ENCODE data around the gene RNF145.
"Not testable (repeated sequence)": the region's sequence is repeated elsewhere in the genome, so short reads cannot be mapped to it uniquely, and the experiment has no call there.

The RNF145 gene

DNA sequence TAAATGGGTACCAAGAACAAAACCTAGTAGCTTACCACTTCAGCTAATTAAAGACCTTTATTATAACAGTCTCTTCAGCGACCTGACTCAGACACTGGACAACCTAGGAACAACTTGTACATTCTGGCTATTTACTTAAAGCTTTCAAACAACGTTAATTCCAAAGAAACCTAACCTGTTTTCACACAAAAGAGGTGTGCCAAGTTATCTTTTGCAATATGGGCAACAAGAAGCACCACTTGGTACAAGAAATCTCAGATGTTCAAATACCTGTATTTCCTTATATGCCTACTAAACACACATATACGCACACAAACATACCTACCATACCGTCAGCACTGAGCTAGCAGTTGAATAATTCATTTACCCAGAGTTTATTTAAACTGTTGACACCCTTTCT is 23.0 kb downstream of the RNF145 start:
- DNase-seq = no peak

DNA sequence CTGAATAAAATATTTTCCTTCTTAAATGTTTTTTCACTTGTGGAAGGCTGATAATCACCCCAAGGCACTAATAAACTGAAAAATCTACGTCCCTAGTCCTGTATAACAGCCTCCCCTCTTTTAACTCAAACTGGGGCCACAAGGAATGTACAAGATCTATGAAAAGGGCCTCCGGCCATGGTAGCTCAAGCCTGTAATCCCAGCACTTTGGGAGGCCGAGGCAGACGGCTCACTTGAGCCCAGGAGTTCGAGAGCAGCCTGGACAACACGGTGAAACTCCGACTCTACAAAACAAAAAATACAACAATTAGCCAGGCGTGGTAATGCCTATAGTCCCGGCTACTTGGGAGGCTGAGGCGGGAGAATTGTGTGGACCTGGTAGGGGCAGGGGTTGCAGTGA is 23.6 kb downstream of the RNF145 start:
- no peak for DNase-seq

DNA sequence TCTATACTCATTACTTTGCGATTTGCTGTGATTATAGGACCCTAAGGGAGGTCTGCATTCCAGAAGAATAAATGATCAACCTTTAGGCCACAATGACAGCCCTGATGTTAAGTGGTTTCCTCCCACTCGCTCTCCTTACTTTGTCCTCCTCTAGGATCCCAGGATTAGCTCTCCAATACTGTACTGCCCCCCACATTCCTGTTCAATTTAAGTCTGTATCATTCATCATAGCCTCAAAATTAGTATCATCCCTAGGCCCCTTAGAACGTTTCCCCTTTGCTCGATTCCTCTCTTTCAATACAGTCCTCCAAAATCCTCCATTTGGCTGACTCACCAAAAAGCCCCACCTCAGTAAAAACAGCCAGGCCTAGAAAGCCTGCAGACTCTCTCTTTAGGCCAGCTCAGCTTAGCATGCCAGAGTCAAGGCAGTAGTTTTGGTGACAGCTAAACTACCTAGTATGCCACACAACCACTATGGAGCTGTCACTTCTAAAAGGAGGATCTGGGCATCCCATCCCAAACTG is 24.4 kb downstream of the RNF145 start:
- peak; percentile 51 for DNase-seq

DNA sequence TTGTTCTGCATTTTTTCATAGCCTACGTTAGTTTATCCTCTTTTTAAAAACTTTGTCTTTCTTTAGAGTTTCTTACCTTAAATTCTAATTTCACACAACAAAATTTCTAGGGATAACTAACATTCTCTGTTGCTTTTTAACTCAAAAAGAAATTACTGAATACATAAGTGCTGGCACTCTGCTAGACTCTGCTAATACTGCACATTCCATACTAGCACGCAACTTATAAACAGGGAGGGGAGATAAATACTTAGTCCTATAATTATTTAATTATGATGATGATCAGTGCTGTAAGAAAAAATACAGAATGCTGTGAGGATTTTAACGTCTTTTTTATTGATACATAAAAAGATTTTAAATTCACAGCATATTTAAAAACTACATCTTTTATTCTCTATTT is 25.1 kb downstream of the RNF145 start:
- no peak for DNase-seq

DNA sequence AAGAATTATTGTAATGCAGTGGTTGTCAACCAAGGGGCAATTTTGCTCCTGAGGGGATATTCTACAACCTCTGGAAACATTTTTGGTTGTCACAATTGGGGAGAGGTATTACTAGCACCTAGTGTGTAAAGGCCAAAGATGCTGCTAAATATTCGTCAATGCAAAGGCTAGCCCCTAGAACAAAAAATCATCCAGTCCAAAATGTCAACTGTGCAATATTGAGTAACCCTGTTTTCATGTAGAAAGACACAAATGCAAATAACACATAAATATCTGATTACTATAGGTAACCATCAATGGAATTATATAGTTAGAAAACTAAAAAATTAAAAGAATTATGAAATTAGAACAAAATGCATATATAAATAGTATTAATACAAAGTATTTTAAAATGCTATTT is 26.1 kb downstream of the RNF145 start:
- no peak for DNase-seq

DNA sequence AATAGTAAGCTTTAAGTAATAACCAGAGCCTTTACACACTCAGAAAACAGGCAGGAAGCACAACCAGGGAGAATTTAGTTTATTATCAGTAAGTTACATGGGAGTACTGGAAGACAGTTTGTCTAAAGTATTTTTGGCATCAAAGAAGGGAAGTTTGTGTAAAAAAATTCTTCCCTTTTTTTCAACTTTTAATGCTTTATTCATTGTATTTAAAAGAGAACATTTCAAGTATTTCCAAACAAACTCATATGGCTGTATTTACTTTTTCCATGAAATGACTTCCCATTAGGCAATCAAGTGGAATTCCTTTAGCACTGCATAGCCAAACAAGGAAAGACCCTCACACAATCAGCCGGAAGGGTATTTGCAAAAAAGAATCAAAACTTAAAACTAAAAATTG is 26.7 kb downstream of the RNF145 start:
- no peak for DNase-seq

DNA sequence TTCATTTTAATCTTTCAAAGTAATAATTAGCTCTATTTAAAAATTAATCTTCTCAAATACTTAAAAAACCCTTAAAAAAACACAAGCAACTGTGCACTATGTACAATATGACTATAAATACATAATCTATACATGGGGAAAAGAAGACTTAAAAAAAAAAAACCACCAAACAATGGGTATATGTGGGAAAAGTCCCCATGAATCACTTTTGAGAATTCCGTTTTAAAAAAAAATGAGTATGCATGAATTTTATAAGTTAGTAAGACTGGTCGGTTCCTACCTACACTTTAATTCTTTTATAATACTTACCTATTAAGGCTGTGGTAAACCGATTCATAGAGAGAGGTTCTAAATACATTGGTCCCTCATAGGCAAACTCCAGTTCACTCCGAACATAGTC is 27.7 kb downstream of the RNF145 start:
- no peak for DNase-seq

DNA sequence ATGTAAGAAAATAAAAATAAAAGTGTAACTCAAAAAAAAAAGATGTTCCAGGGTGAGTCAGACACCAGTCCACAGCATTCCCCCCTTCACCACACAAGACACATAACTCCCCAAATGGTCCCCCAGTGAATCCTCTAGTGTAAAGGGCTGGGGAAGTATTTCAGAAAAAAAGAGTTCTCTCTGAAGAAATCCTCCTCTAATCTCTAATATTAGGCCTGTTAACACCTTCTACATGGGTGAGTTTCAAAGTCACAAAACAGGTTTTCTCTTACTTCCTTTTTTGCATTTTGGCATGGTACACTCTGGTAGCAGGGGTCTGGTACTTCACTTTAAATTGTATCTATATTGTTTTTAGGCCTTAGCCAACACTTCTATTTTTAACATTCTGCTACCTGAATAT is 28.2 kb downstream of the RNF145 start:
- no peak for DNase-seq

DNA sequence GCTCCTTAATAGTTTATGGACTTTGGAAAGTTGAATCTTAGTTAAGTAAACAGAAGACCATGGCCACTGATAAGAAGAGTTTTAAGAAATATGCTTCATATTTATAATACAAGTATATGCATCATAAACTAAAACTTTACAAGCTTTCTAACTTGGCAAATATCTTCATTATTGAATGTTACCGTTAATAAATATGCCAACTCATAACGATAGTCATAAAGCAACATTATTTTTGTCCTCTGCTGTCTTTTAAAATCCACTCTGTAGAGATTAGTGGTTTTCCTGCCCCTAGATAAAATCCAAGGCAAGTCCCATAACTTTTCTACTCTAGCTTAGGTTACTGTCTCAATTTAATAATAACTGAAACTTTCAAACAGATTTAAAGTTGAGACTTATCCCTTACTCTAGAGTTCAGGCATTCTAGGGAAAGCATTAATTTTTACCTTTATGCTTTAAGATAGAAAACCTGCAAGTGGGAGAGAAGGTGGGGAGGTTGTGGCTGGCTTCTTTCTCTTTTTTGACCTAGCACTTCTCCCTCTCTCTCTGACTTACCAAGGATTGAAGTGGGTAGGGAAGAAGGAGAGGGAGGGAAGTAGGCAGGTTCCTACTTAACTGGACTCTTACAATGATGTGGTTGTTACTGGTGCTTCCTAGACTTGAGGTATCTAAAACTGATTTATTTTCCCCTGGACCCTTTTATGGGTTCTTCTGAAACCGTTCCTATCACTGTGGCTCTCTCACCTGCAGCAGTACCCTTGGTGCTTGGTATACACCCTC is 29.6 kb downstream of the RNF145 start:
- DNase-seq = no peak

DNA sequence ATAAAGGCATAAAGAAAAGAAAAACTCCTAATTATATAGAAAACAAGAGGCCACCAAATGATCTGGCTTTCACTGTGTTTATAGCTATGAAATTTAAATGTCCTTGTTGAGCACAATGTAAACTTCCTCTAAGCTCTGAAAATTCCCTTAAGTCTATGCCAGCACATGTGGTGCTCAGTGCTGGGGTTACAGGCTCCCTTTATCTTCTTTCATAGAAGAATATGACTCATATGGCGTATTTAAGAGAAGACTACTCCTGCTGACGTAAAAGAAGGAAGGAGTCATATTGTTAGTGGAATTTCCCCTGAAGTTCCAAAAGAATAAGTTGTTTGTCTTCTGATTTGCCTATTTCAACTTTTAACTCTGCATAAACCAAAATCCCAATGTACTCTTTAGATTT is 30.4 kb downstream of the RNF145 start:
- peak in 1 of 2 experiments; percentile 32 for DNase-seq

DNA sequence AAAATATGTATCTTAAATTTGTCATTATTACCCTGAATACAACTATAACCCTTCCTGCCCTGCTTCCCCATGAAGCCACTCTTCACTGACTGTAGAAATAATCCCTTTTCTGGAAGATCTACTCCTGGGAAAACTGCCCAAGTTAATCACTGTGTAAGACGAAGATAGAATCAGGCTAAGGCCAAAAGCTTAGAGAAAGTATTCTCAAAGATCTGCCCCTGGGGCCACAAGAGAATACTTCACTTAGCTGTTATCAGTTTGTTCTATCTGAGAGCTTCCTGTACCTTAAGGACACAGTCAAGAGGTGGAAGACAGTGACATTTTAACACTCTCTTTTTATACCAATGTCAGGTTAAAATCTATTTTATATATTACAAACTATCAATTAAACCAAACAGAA is 33.8 kb downstream of the RNF145 start:
- DNase-seq = no peak

DNA sequence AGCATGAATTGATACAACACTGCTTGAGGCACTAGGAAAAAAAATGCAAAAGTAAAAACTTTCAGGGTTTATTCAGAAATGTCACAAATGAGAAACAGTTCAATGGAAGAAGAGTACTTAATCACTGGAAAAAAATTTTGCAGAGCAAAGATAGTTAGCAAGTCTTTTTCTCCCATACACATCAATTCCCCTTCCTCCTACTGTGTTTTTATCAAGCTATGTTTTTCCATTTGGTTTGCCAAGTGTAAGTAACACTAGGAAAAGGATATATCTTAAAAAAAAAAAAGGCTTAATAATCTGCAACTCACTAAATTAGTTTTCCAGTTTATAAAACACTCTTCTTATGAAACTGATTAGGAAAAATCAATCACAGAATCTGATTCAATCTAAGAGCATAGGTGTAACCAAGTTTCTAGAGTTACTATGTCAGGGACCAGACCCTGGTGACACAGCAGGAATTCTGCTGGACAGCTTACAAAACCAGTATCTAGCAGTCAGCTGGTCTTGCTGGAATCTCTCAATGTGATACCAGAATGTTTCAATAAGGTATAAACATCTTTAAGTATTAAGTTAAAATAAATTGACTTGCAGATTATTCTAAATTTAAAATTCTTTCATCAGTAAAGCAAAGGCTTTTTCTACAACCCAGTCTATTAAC is 34.7 kb downstream of the RNF145 start:
- no peak for DNase-seq

DNA sequence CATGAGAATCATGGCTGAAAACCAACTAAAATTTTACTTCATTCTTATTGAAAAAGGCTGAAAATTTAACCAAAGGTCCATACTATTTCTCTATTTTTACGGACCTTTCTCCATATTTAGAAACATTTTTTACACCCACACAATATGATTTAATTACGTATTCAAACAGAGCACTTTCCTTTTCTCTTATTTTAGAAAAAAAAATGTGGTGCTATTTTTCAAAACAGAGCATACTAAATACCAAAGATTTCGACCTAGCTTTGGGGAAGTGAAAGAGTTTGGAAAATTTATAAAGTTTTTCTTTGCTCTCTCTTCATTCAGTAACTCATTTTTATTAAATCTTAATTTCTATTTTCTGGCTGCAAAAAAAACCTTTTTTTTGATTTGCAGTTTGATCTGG is 38.1 kb downstream of the RNF145 start:
- DNase-seq = no peak

DNA sequence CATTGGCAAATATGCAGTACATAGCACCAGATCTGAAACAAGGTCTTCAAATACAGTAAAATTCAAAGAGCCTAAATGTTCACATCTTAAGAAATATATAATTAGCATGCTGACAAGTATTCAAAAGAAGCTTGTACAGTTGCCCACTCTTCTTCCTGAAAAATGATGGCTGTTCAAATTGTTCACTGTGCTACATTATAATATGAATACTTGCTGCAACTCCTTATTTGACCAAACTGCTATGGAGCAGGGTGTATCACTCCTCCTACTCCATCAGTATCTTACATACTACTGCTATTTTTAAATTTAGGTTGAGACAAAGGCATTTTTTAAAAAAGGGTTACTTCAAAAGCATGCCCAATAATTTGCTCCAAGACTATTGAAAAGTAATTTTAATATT is 39.3 kb downstream of the RNF145 start:
- no peak for DNase-seq

DNA sequence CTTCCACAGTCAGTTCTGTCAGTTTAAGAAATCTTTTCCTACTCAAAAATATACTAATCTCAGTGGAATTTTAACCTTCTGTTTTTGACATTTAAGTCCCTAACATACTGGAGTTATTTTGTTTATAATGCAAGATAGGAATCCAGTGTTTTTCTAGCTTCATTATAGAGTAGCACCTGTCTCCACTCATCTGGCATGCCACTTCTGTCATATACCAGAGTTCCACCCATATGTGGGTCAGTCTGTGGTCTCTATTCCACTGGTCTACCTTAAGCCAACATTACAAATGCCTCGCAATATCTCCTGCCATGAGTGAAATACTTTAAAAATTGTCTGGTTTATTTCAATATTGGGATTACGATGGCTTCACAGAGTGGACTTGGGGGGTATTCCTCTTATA is 42.9 kb downstream of the RNF145 start:
- DNase-seq = no peak

DNA sequence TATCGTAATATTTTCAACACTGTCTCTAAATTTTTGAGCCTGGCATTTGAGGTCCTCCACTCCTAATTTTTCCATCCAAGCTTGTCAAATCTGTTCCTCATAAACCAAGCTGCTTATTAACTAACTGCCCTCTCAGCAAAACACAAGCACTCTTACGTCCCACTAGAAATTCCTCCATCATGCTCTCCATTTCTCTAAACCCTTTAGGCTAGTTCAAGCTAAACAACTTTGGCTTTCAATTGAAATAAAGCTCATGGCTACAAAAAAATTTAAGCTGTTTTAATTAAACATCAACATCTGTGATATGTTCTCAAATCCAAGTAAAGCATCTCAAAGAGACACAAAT is 45.7 kb downstream of the RNF145 start:
- no peak for DNase-seq

DNA sequence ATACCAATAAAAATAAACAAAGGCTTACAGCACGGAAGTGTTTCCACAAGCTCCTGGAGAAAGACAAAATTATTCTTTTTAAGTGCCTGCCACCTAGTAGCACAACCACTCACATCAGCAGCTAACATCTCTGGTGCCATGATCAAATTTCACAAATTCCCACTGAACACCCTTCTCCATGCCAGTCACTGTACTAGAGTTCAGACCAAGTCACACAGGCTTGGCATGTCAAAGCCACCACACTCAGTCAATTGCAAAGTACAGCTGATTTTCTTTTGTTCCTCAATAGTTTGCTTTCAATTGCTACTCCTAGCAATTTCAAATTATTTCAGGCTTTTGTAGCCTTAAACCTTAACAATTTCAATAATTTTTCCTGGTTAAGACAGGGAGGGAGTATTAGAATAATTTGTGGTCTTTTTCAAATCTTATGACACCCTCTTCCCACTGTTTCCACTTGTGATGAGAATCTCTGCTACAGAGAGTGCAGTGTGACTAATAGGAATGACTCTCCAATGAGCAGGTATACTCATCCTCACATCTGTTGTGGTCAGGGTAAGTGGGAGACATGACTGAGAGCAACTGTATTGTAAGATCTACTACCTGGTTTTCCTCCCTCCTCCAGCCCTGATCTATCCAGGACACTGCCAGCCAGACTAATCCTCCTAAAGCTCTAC is 46.2 kb downstream of the RNF145 start:
- DNase-seq = peak in 1 of 2 experiments; percentile 33

DNA sequence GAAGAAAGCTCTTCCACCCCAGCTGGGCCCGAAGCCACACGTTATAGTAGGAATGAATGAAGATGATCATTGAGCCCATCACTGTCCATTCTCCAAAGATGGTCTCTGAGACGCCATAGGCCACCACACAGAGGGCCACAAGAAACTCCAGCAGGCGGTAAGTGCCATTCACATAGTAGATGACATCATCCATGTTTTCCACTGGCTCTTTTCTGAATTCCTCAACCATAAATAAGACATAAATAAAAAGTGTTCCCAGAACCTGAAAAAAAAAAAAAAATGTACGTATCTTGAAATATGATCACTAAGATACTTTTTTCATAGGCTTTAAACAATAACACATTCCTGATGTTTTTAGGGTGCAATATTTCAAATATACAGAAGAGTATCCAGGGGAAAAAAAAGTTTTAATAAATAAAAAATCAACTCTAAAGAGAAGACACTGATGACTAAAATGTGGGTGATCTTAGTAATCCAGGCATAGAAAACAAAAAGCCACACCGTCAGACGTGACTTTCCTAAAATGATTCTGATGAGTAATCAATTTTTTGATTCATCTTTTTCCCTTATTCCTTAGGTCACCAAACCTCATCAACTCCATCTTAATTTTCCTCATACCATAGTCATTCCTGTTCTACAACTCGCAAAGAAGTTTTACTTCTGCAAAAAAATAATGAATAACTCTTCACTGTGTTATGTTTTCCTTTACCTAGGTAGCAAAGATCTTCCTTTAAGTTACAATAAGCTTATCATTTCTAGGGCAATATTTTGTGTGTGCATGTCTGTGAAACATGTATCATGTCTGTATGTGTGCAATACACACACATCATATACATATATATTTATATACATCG is 47.8 kb downstream of the RNF145 start:
- DNase-seq = no peak

DNA sequence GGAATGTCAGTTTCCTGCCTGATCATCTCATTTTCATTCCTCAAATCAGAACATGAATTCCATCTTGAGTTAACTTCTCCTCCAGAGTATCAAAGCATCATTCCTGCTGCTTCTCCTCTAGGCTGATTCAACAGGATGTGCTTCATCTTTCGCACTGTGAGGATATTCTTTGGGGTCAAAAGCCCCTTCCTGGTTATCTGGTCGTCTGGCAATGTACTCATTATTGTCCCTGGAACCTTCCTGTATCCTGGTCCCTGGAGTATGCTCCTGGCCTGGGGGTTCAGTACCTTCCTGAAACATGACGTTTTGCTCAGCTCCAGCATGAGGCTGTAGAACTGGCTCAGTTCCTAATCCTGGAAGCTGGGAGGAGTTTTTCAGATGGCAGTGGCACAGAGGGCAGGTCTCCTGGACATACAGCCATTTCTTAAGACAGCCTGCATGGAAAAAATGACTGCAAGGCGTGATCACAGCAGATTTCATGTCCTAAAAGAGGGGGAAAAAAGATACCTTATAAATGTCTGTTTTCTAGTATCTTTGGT is 50.7 kb downstream of the RNF145 start:
- not testable (repeated sequence) for DNase-seq

DNA sequence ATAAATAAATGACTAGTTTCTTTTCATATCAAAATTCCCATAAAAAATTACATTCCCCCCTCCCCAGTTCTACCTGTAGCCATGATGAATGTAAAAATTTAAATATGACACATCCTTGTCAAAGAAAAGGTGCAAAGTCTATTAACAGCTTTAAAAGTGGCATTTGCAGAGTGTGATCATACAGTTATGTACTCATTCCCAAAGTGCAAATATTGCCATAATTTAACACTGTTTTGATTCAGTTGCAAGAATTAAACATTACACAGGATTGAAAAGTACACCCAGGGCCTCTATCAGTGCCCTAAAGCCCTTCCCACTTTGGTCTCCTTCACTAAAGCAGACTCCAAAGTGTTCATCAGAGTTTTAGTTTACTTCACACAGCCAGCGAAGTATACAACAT is 51.8 kb downstream of the RNF145 start:
- no peak for DNase-seq

DNA sequence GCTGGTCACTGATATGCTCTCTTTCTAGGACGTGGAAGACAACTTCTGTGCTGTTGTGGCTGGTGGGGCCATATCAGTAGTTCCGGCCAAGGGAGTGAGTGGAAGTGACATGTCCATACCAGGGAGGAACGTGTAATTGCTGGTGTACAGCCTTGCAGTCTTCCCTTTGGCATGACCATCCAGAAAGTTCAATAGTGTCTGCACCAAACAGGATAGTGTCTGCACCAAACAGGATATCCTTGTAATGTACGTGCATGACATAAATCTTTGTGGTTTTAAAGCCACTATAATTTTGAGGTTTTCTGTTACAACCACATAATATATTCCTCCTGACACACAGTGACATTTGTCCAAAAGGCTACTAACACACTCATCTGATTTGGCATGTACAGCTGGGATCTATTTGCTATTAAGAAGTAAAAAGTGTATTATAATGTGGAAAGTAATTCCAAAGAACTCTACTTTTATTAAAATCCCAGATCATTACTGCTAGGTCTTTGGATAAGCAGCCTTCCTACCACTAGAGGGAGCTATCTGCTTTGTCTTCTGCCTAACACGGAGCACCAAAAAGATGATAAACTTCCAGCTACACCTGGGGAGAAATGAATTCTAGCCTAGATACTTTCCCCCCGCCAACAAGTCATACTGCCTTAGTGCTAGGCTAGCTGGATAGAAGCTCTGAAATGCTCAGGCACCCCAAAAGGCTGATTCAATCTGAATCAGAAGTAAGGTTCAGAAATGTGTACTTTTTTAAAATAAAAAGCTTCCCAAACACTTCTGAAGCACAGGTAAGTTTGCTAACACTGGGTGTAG is 52.7 kb downstream of the RNF145 start:
- peak in 1 of 2 experiments; percentile 30 for DNase-seq

DNA sequence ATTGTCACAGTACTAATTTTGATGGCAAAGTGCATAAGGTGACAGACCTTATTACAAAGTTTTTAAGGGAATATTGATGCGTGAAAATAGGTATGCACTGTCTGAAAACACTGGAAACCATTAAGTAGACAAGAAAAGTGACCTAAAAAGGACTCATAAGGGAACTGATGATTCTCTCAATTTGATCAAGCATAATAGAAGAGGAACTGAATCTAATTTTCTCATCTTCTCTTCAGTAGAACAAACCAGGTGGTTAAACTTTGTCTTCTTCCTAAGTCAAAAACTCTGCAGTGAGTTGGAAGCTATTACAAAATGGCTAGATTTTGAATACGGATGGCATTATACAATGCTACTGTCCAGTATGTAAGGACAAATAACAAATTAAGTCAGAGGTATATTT is 53.4 kb downstream of the RNF145 start:
- no peak for DNase-seq
